Body of pancreas (tissue), 4 donors: Measurements from ENCODE around the gene CALHM4.

Source experiments
- POLR2A ChIP-seq, 3 donors: fragments of 450-650 bp; IDR thresholded peaks; one replicate each; pipeline ENCODE4 v1.6.1; 2016; ENCODE audit warnings: antibody characterized with exemption in 3 of 3, mild to moderate bottlenecking in 2 of 3
- TF ChIP-seq, protein P1 (sequence below), 7 experiments: fragments of 450-650 bp in 4 of 7; fragments of 200-600 bp in 3 of 7; sonication (generic) in 3 of 7; IDR thresholded peaks; one replicate each; pipeline ENCODE4 v1.5.1; 2016 to 2019; ENCODE audit warnings: antibody characterized with exemption in 7 of 7

DNA sequence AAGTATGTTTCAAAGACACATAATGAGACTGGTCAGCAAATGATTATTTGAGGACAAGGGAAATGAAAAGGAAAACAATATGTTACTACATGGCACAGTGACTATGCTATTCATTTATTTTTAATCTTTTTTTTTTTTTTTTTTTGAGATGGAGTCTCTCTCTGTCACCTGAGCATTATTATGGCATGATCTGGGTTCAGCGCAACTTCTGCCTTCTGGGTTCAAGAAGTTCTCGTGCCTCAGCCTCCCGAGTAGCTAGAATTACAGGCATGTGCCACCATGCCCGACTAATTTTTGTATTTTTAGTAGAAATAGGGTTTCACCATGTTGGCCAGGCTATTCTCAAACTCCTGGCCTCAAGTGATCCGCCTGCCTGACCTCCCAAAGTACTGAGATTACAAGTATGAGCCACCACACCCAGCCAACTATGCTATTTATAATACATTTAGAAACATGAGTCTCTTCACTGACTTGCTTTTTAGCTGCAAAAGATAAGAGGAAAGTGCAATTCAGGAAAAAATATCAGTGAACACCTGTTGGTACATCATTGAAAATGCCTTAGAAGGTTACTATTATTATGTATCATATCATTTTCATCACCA lies 3.4 kb downstream of the CALHM4 start:
- TF ChIP-seq, protein P1, sequence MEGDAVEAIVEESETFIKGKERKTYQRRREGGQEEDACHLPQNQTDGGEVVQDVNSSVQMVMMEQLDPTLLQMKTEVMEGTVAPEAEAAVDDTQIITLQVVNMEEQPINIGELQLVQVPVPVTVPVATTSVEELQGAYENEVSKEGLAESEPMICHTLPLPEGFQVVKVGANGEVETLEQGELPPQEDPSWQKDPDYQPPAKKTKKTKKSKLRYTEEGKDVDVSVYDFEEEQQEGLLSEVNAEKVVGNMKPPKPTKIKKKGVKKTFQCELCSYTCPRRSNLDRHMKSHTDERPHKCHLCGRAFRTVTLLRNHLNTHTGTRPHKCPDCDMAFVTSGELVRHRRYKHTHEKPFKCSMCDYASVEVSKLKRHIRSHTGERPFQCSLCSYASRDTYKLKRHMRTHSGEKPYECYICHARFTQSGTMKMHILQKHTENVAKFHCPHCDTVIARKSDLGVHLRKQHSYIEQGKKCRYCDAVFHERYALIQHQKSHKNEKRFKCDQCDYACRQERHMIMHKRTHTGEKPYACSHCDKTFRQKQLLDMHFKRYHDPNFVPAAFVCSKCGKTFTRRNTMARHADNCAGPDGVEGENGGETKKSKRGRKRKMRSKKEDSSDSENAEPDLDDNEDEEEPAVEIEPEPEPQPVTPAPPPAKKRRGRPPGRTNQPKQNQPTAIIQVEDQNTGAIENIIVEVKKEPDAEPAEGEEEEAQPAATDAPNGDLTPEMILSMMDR (IDR thresholded peaks at IDR 0.05), result no peak
- TF ChIP-seq POLR2A (IDR thresholded peaks at IDR 0.05), result no peak
